H1 (cell line): ENCODE results near the gene MGMT. TPM values are rescaled to one million over a fixed set of nuclear protein-coding genes. Genes with fewer than 3 reads are reported as not detected.

Experiments
- CTCF ChIA-PET: fragments of 300-600 bp; sonication (Branson Sonifier 250); formaldehyde crosslinking; loops from one replicate; lab custom pipeline; 2021; ENCODE audit not compliant: partially characterized antibody; lab: Charles Lee
- POLR2A ChIA-PET: fragments of 300-600 bp; sonication (Branson Sonifier 250); formaldehyde crosslinking; loops from one replicate; lab custom pipeline; 2021; ENCODE audit warnings: inconsistent platforms; ENCODE audit not compliant: partially characterized antibody; lab: Charles Lee
- DNase-seq, 2 experiments: peaks; one replicate each; pipeline versions ENCODE4 v3.0.0 to v3.0.0-alpha.2; 2010 to 2022; ENCODE audit warnings: low spot score in 2 of 2, low read depth in 1 of 2, mixed read lengths in 1 of 2
- FAIRE-seq: peaks from 2 replicates; lab custom pipeline; 2011; peaks lifted over from hg19 to GRCh38; lab: Jason Lieb, UNC
- H2AFZ ChIP-seq: 2 replicates; pipeline ENCODE4 v1.8.1; 2012; ENCODE audit warnings: low read length, inconsistent platforms
- H2AK5ac ChIP-seq: 2 replicates; pipeline ENCODE4 v1.6.1; 2013; ENCODE audit warnings: low read depth, low read length
- H2BK120ac ChIP-seq: replicated peaks from 2 replicates; pipeline ENCODE3; 2013; ENCODE audit warnings: low read depth, low read length, inconsistent platforms
- H2BK12ac ChIP-seq: 2 replicates; pipeline ENCODE4 v1.6.1; 2013; ENCODE audit warnings: low read depth, low read length
- H2BK15ac ChIP-seq: 2 replicates; pipeline ENCODE4 v1.6.1; 2013; ENCODE audit warnings: low read length
- H2BK20ac ChIP-seq: 2 replicates; pipeline ENCODE4 v1.6.1; 2013; ENCODE audit warnings: low read length
- H2BK5ac ChIP-seq: 2 replicates; pipeline ENCODE4 v1.6.1; 2013; ENCODE audit warnings: low read depth, low read length
- H3K14ac ChIP-seq: 2 replicates; pipeline ENCODE4 v1.6.1; 2013; ENCODE audit warnings: inconsistent platforms; ENCODE audit not compliant: insufficient read length
- H3K18ac ChIP-seq: 2 replicates; pipeline ENCODE4 v1.6.1; 2013; ENCODE audit warnings: low read length; ENCODE audit errors: extremely low read depth
- H3K23ac ChIP-seq: 2 replicates; pipeline ENCODE4 v1.6.1; 2013; ENCODE audit warnings: inconsistent platforms; ENCODE audit not compliant: insufficient read length
- H3K23me2 ChIP-seq: 2 replicates; pipeline ENCODE4 v1.6.1; 2013; ENCODE audit warnings: low read depth, low read length
- H3K27ac ChIP-seq: 2 replicates; pipeline ENCODE4 v1.6.1; 2011; ENCODE audit warnings: low read depth, low read length, inconsistent platforms
- H3K27me3 ChIP-seq, 4 experiments: replicated peaks in 1 of 4; 1 replicate in 1 of 4; 2 replicates in 3 of 4; pipeline versions ENCODE4 v1.6.1 to v1.8.1; 2011 to 2013; ENCODE audit warnings: low read length in 3 of 4, mild to moderate bottlenecking in 3 of 4, inconsistent platforms in 2 of 4, mixed read lengths in 2 of 4, moderate library complexity in 1 of 4; ENCODE audit not compliant: control insufficient read depth in 3 of 4, insufficient read depth in 3 of 4; ENCODE audit errors: extremely low read depth in 1 of 4
- H3K36me3 ChIP-seq, 4 experiments: 2 replicates each; pipeline versions ENCODE4 v1.6.1 to v1.8.1; 2011 to 2013; ENCODE audit warnings: mild to moderate bottlenecking in 4 of 4, low read length in 3 of 4, moderate library complexity in 2 of 4, control low read depth in 1 of 4, inconsistent platforms in 1 of 4; ENCODE audit not compliant: insufficient read depth in 4 of 4, control insufficient read depth in 2 of 4
- H3K4ac ChIP-seq: replicated peaks from 2 replicates; pipeline ENCODE3; 2013; ENCODE audit warnings: low read length, low read depth, mixed read lengths, inconsistent platforms; ENCODE audit not compliant: insufficient read length
- H3K4me1 ChIP-seq, 4 experiments: replicated peaks in 1 of 4; 1 replicate in 1 of 4; 2 replicates in 3 of 4; pipeline versions ENCODE4 v1.6.1 to v1.8.1; 2011 to 2013; ENCODE audit warnings: low read length in 3 of 4, inconsistent platforms in 2 of 4, mixed read lengths in 1 of 4; ENCODE audit not compliant: insufficient read depth in 4 of 4, control insufficient read depth in 3 of 4
- H3K4me2 ChIP-seq, 2 experiments: 2 replicates each; pipeline versions ENCODE4 v1.6.1 to v1.8.1; 2011 to 2013; ENCODE audit warnings: low read depth in 2 of 2, low read length in 2 of 2, control low read depth in 1 of 2, inconsistent platforms in 1 of 2, mild to moderate bottlenecking in 1 of 2; ENCODE audit not compliant: insufficient read depth in 1 of 2
- H3K4me3 ChIP-seq, 4 experiments: fragments of 200-600, 300-600 bp in 1 of 4; sonication (generic), shearing (Covaris generic), sonication (Bioruptor Twin) in 1 of 4; 2 replicates each; pipeline versions ENCODE4 v1.5.1 to v1.8.1; 2011 to 2016; ENCODE audit warnings: low read length in 4 of 4, low read depth in 3 of 4, control low read depth in 2 of 4, inconsistent platforms in 2 of 4, mild to moderate bottlenecking in 2 of 4, mixed read lengths in 1 of 4, moderate library complexity in 1 of 4; ENCODE audit not compliant: insufficient read depth in 2 of 4; ENCODE audit errors: extremely low read depth in 1 of 4
- H3K56ac ChIP-seq: replicated peaks from 2 replicates; pipeline ENCODE3; 2013; ENCODE audit warnings: low read depth, mild to moderate bottlenecking, mixed read lengths, low read length, inconsistent platforms; ENCODE audit not compliant: insufficient read length
- H3K79me1 ChIP-seq: 2 replicates; pipeline ENCODE4 v1.6.1; 2013; ENCODE audit warnings: low read depth, low read length, control low read depth
- H3K79me2 ChIP-seq, 2 experiments: 2 replicates each; pipeline versions ENCODE4 v1.6.1 to v1.8.1; 2012 to 2013; ENCODE audit warnings: low read length in 2 of 2, mild to moderate bottlenecking in 2 of 2, inconsistent platforms in 1 of 2; ENCODE audit not compliant: insufficient read depth in 2 of 2, control insufficient read depth in 1 of 2
- H3K9ac ChIP-seq, 4 experiments: replicated peaks in 1 of 4; 1 replicate in 1 of 4; 2 replicates in 3 of 4; pipeline versions ENCODE4 v1.6.1 to v1.8.1; 2011 to 2013; ENCODE audit warnings: low read depth in 3 of 4, low read length in 3 of 4, control low read depth in 2 of 4, mild to moderate bottlenecking in 2 of 4, moderate library complexity in 2 of 4, inconsistent platforms in 1 of 4; ENCODE audit errors: extremely low read depth in 1 of 4
- H3K9me3 ChIP-seq, 2 experiments: 2 replicates each; pipeline versions ENCODE4 v1.6.1 to v1.8.1; 2012 to 2013; ENCODE audit warnings: mild to moderate bottlenecking in 2 of 2, moderate library complexity in 2 of 2, control low read depth in 1 of 2, inconsistent platforms in 1 of 2, low read depth in 1 of 2, low read length in 1 of 2, mixed read lengths in 1 of 2; ENCODE audit not compliant: insufficient read depth in 2 of 2
- H4K20me1 ChIP-seq, 2 experiments: replicated peaks in 1 of 2; 2 replicates each; pipeline versions ENCODE3 to v1.8.1; 2011 to 2013; ENCODE audit warnings: inconsistent platforms in 2 of 2, low read length in 2 of 2, mild to moderate bottlenecking in 1 of 2; ENCODE audit not compliant: insufficient read depth in 2 of 2, control insufficient read depth in 1 of 2
- H4K5ac ChIP-seq: 2 replicates; pipeline ENCODE4 v1.6.1; 2013; ENCODE audit warnings: low read length, low read depth, mixed read lengths, inconsistent platforms; ENCODE audit not compliant: insufficient read length
- H4K8ac ChIP-seq: 2 replicates; pipeline ENCODE4 v1.8.0; 2013; ENCODE audit warnings: mild to moderate bottlenecking, moderate library complexity, low read length, inconsistent platforms; ENCODE audit not compliant: insufficient read depth; ENCODE audit errors: extremely low read depth
- H4K91ac ChIP-seq: replicated peaks from 2 replicates; pipeline ENCODE3; 2013; ENCODE audit warnings: low read length, mixed read lengths, inconsistent platforms; ENCODE audit not compliant: insufficient read length
- BCL11A ChIP-seq, 2 experiments: IDR thresholded peaks; one replicate each; pipeline ENCODE4 v1.6.1; 2011; ENCODE audit warnings: low read depth in 2 of 2, low read length in 2 of 2, mild to moderate bottlenecking in 2 of 2
- CHD1 ChIP-seq: IDR thresholded peaks from 2 replicates; pipeline ENCODE4 v1.6.1; 2012; ENCODE audit warnings: low read depth, low read length, improper control_type of control experiment
- CHD2 ChIP-seq: IDR thresholded peaks from 2 replicates; pipeline ENCODE4 v1.6.1; 2012; ENCODE audit warnings: low read length, improper control_type of control experiment
- CREB1 ChIP-seq: IDR thresholded peaks from 2 replicates; pipeline ENCODE4 v1.6.1; 2012; ENCODE audit warnings: inconsistent platforms
- EZH2 ChIP-seq: fragments of 200-600 bp; sonication (generic); IDR thresholded peaks from 2 replicates; pipeline ENCODE4 v1.7.1; 2012; ENCODE audit warnings: low read depth, mild to moderate bottlenecking, moderate library complexity, low read length, inconsistent platforms; ENCODE audit not compliant: severe bottlenecking
- FOSL1 ChIP-seq: IDR thresholded peaks from 2 replicates; pipeline ENCODE4 v1.6.1; 2011; ENCODE audit warnings: mild to moderate bottlenecking, low read depth, low read length, moderate library complexity; ENCODE audit not compliant: insufficient read depth
- GABPA ChIP-seq: IDR thresholded peaks from 2 replicates; pipeline ENCODE4 v1.6.1; 2011; ENCODE audit warnings: mild to moderate bottlenecking, low read length, moderate library complexity, borderline replicate concordance; ENCODE audit not compliant: insufficient read depth
- POLR2A ChIP-seq, 2 experiments: IDR thresholded peaks; 1 replicate in 1 of 2; 2 replicates in 1 of 2; pipeline ENCODE4 v1.6.1; 2011; ENCODE audit warnings: low read depth in 2 of 2, low read length in 2 of 2, mild to moderate bottlenecking in 2 of 2; ENCODE audit errors: control extremely low read depth in 1 of 2
- RXRA ChIP-seq: IDR thresholded peaks from 2 replicates; pipeline ENCODE4 v1.6.1; 2011; ENCODE audit warnings: low read depth, mild to moderate bottlenecking, low read length, moderate library complexity; ENCODE audit not compliant: insufficient read depth
- SIRT6 ChIP-seq: IDR thresholded peaks from one replicate; pipeline ENCODE4 v1.7.1; 2012; ENCODE audit warnings: low read length, inconsistent platforms
- WGBS, 2 experiments: shearing (Covaris generic) in 1 of 2; methylation state at CpG; one replicate each; pipeline versions ENCODE4 v1.1.6 to v1.1.7; 2013 to 2015; ENCODE audit warnings: low lambda C conversion rate in 2 of 2, mixed read lengths in 2 of 2, inconsistent platforms in 1 of 2, low coverage in 1 of 2, missing lambda C conversion rate in 1 of 2; ENCODE audit not compliant: insufficient replicate concordance in 2 of 2, insufficient coverage in 1 of 2, insufficient read length in 1 of 2; ENCODE audit errors: extremely low coverage in 1 of 2, missing lambda C conversion rate in 1 of 2; 5-methylcytosine and 5-hydroxymethylcytosine counted together
- polyA plus RNA-seq, 7 experiments: library from polyadenylated mRNA; depleted of rRNA in 3 of 7; stranded (reverse) in 5 of 7; unstranded in 2 of 7; fragments of >200 nt in 5 of 7; fragments of 200-250 nt in 2 of 7; gene quantifications; 1 replicate in 5 of 7; 2 replicates in 1 of 7; 4 replicates in 1 of 7; pipeline versions ENCODE4 v1.2.1 to v1.2.3, GENCODE V29; 2011 to 2013; ENCODE audit warnings: missing spikeins in 2 of 7, mixed read lengths in 2 of 7
- total RNA-seq: library from RNA; stranded (reverse); fragmentation: NEBNext Ultra II Directional; extraction: Animal tissue kit (Norgen Biotek cat#: 25700); gene quantifications from 2 replicates; pipeline ENCODE4 v1.2.1, GENCODE V29; 2021
- TF ChIP-seq, protein P1 (sequence below): IDR thresholded peaks from 2 replicates; pipeline ENCODE4 v1.6.1; 2011; ENCODE audit warnings: low read length, improper control_type of control experiment

MGMT gene
- total and polyA plus RNA-seq, 2 of the 8 experiments (the other 6 are each of a cell fraction or from before 2014, with no cell fraction given), result 9.9 to 10.7 TPM

DNA sequence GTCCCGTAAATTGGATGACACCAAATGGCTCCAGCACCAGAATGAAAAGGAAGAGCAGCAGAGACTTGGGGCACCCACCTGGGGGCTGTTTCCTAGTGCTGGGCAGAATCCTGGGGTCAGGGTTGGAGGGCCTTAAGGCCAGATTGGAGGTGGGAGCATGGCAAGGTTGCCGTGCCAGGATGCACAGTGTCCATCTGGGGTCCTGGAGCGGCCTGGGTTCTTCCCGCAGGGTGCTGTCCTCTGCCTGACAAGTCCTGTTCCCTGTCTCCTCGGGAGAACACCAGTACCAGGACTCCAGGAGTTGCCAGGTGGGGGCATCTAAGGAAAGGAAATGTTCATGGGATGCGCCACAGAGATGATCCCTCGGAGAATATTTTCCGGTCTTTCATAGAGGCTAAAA is 42.8 kb downstream of the MGMT start:
- H2BK5ac ChIP-seq, result no peak overlapping the region
- H4K20me1 ChIP-seq, result peaks cover 0 to 1% of the 10 kb centered on the region in 2 experiments
- no peak overlapping the region for H3K14ac ChIP-seq
- H3K79me2 ChIP-seq, result no peaks in the 10 kb centered on the region
- H3K9ac ChIP-seq, result no peak overlapping the region
- no peaks in the 10 kb centered on the region for H3K27me3 ChIP-seq
- H3K79me1 ChIP-seq, result no peaks in the 10 kb centered on the region; the same call in 1 of the 2 replicates
- ChIA-PET POLR2A (no interaction called here), CTCF (no interaction called here)
- no peak overlapping the region for H3K23ac ChIP-seq
- H4K5ac ChIP-seq, result no peak overlapping the region
- no peak overlapping the region for H4K91ac ChIP-seq
- no peak overlapping the region for H3K18ac ChIP-seq
- H2BK12ac ChIP-seq, result no peak overlapping the region
- no peak overlapping the region for H2BK15ac ChIP-seq
- H3K4me2 ChIP-seq, result no peak overlapping the region
- H3K27ac ChIP-seq, result no peak overlapping the region
- DNase-seq (no peak), FAIRE-seq (no peak)
- H3K4me3 ChIP-seq, result no peak overlapping the region
- no peak overlapping the region for H3K56ac ChIP-seq
- no peak overlapping the region for H2BK20ac ChIP-seq
- H3K23me2 ChIP-seq, result no peaks in the 10 kb centered on the region
- no peaks in the 10 kb centered on the region for H3K36me3 ChIP-seq
- no peak overlapping the region for H2AK5ac ChIP-seq
- H2AFZ ChIP-seq, result no peak overlapping the region
- no peak for TF ChIP-seq SIRT6
- no peak for TF ChIP-seq POLR2A (IDR thresholded peaks at IDR 0.05; ENCODE audit: control extremely low read depth in 1 of 2, low read depth in 2 of 2, low read length in 2 of 2)
- TF ChIP-seq FOSL1, result no peak
- TF ChIP-seq GABPA, result no peak
- TF ChIP-seq, protein P1, sequence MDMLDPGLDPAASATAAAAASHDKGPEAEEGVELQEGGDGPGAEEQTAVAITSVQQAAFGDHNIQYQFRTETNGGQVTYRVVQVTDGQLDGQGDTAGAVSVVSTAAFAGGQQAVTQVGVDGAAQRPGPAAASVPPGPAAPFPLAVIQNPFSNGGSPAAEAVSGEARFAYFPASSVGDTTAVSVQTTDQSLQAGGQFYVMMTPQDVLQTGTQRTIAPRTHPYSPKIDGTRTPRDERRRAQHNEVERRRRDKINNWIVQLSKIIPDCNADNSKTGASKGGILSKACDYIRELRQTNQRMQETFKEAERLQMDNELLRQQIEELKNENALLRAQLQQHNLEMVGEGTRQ, result no peak
- no peak for TF ChIP-seq RXRA
- no peak for TF ChIP-seq CHD2
- no peak for TF ChIP-seq CREB1
- no peak for TF ChIP-seq CHD1
- no peak for TF ChIP-seq EZH2
- no peak for TF ChIP-seq BCL11A (IDR thresholded peaks at IDR 0.05; ENCODE audit: low read depth in 2 of 2, low read length in 2 of 2)
- 75% methylated on average over 8 of the region's 8 CpGs; no CpG with 5 or more reads in 1 of the 2 experiments for WGBS, 2 experiments
- H3K4ac ChIP-seq, result no peak overlapping the region
- H3K9me3 ChIP-seq, result no peaks in the 10 kb centered on the region
- no peak overlapping the region for H4K8ac ChIP-seq
- H3K4me1 ChIP-seq, result no peaks in the 10 kb centered on the region
- no peak overlapping the region for H2BK120ac ChIP-seq
